HG03196 (cell line): Measurements from ENCODE around the gene STK32B.
"Not testable (repeated sequence)": the region's sequence is repeated elsewhere in the genome, so short reads cannot be mapped to it uniquely, and the experiment has no call there.

ENCODE experiments used
- ATAC-seq: cut with Tn5 transposase; IDR thresholded peaks from one replicate; pipeline ENCODE4 v1.9.1; 2021; ENCODE audit not compliant: unreplicated experiment

The STK32B gene

DNA sequence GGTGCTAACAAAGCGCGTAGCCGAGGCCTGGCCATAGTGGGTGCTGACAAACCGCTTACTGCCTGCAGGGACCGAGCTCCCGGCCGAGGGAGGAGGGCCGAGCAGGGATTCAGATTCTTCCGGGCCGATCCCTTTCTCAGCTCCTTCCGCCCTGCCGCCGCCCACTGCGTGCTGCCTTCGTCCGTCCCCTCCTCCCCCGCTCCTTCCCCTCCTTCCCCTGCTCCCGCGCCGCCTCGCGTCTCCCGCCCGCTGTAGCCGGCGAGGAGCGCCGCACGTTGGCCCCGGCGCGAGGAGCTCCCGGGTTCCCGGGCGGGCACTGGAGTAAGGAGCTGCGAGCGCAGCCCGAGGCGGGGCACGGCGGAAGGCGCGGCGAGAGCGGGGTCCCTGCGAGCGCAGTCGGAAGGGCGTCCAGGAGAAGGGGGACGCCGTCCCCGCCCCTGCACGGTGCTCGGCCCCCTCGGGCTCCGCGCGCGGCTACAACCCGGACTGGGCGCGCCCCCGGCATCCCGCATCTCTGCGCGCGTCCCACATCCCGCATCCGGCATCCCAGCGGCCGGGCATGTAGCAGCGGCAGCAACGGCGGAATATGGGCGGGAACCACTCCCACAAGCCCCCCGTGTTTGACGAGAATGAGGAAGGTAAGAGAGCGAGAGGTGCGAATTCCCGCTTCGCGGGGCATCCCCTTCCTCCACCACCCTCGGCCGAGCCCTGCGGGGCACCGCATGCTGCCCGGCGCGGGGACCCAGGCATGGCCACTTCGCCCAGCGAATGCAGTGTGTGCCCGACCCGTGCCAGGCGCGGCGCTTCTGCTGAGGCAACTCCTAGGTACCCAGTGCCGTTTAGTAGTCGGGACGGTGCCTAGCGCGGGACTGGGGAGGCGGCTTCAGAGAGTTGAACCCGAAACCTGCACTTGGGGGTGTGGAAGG, at the start of gene STK32B:
TSS of gene STK32B (plus strand) at position 203 of the 926 bp plus-strand sequence.
- ATAC-seq, result no peak

DNA sequence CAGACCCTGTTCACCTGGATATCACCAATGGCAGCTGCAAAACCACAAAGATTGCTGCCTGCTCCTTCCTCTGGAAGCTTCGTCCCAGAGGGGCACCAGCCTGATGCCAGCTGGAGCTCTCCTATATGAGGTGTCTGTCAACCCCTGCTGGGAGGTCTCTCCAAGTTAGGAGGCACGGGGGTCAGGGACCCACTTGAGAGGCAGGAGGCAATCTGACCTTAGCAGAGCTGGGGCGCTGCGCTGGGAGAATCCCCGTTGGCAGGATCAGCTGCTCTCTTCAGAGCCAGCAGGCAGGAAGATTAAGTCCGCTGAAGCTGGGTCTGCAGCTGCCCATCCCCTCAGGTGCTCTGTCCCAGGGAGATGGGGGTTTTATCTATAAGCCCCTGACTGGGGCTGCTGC, 49.6 kb upstream of the STK32B start:
- not testable (repeated sequence) for ATAC-seq

DNA sequence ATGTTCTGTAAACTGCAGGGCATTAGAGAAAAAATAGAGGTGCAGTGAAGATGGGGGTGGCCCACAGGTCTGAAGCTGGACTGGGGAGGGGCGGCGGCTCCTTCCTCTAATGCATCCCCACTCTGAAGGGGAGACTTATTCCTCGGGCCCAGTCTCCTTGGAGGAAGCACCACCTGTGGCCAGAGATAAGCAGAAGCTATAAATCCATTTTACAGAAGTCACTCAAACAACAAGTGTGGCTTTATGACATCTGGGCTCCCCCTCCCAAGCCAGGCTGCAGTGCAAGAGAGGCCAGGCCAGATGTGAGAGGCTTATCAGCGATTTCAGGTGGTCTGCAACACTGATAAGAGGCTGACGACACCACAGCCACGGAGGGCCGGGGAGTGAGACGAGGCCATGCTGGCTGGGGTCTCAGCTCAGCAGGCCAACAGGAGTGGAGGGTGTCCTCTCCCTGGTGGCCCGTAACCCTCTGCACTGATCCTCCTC, 47.9 kb upstream of the STK32B start:
- ATAC-seq, result no peak

DNA sequence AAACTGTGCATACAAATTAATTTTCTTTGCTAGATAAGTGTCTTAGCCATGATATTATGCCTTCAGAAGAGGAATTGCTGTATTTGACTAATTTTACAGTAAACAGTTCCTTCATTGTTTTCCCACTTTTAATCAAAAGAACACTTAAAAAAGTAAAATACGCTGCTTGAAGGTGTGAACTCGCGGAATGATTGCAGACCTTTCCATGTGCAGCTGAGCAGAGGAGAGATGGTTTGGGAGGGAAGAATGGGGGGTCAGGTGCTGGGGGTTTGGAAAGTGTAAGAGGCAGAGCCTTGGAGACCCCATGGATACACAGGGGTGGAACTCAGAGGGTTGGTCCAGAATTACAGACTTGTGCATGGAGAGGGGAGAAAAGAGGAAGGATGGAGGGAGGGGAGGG, 47.4 kb upstream of the STK32B start:
- ATAC-seq, result no peak

DNA sequence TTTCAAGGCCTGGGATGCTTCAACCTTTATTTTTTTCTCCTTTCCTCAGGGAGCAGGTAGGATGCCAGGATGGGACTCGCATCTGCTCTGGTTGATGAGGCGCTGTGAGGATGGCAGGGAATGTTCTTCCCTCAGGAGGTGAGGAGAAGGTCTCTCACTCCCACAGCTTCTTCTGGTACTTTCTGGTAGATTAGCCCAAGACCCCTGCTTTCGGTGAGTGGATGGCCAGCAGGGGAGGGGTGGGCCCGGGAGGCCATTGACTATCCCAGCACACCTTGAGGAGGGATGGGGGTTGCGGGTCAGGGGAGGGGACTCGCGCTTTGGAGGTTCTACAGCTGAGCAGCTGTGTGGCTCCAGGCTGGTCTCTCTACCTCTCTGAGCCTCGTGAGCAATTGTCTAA, 46.8 kb upstream of the STK32B start:
- no peak for ATAC-seq

DNA sequence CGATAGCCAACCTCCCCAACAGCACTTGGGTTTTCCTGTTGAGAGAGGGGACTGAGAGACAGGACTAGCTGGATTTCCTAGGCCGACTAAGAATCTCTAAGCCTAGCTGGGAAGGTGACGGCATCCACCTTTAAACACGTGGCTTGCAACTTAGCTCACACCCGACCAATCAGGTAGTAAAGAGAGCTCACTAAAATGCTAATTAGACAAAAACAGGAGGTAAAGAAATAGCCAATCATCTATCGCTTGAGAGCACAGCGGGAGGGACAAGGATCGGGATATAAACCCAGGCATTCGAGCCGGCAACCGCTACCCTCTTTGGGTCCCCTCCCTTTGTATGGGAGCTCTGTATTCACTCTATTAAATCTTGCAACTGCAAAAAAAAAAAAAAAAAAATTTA, 44.3 kb upstream of the STK32B start:
- ATAC-seq, result not testable (repeated sequence)

DNA sequence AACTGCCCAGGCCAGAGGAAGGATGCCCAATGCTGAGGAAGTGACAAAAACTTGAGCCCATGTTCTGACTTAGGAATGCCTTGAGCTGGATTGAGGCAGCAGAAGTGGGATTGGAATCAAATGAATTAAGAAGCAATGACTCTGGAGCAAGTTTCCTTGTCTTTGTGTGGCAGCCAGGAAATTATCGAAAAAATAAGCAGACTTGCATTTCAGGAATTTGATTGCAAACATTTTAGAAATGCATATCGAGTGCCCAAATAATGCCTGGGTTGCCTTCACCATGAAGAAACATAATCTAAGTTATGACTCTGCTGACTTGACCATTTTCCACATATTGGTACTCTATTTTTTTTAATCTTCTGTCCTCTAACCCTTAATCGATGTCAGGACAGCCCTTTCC, 41.5 kb upstream of the STK32B start:
- ATAC-seq, result no peak

DNA sequence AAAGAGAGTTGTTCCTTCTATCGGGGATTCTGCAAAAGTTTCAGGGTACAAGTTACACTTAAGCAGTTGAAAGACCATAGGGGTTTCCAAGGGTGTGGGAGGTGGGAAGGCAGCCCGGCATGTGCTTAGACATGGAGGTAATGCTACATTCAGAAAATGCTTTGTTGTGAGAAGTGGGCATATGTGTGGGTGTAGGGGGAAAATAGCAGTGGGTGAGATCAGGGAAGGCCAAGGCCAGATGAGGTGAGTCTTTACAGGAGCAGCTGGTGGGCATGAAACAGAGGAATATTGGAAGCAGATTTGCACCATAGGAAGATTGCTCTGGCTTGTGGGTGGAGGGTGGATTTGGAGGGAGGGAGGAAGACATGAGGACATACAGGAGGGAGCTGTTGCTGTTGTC, 40.3 kb upstream of the STK32B start:
- ATAC-seq, result no peak

DNA sequence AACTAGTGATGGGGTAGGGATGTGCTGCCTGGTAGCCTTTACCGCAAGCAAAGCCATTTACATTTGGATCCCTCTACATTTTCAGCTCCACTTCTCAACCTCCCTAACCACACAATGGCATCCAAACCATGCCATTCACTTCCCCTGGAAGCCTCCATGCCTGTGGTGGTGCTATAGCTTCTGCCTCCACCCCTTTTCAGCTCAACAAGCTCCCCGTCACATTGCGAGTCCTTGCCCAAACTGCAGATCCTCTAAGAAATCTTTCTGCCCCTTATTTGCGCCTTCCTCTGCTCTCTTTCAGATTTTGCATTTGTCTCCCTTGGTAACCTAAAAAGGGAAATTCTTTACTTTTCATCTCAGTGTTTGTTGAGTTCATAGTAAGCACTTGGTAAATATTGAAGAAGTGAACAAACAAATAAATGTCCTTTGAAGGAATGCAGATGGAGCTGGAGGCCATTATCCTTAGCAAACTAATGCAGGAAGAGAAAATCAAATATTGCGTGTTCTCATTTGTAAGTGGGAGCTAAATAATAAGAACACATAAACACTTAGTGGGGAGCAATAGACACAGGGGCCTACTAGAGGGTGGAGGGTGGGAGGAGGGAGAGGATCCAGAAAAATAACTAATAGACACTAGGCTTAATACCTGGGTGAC, 38.9 kb upstream of the STK32B start:
- ATAC-seq, result no peak

DNA sequence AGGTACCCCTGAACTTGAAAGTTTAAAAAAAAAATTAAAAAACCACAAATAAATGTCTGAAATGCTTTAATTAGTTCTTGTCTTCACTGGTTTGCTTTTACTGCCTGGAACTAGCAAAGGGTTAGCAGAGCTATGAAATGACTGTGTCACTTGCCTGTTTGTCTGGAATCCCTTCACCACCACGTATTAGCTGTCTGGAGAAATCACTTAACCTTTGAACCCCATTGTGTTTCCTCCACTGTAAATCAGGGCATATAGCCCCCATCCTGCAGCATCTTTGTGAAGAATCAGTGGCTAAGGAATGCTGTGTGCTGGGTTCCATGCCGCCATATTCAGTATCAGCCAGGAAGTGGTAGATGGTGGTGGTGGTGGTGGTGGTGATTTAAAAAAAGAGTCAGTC, 38.3 kb upstream of the STK32B start:
- no peak for ATAC-seq

DNA sequence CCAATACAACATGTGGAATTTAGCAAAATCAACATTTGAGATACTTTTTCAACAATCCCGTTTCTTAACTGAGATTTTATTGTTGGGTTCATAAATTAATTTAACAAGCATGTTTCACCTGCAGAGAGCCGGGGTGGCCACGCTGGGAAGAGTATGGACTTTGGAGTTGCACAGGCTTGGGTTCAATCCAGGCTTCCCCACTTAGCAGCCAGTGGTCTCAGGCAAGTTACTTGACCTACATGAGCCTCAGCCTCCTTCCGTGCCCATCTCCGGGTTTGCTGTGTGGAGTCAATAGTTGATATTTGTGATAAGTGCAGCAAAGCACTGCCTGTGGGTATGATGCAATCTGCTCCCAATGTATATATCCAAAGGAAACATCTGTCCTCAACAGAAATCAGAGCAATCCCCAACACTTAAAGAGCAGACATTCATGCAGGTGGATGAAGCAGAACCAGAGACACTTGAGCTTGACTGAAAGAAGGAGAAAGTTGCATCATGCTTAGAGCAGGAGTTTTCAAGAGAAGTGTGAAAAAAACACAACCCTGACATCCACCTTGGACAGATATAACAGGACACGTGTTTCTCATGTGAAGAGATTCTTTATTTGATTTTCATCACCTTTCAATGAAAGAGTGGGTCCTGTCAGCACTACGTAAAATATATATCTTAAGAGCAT, 37.1 kb upstream of the STK32B start:
- ATAC-seq, result no peak

DNA sequence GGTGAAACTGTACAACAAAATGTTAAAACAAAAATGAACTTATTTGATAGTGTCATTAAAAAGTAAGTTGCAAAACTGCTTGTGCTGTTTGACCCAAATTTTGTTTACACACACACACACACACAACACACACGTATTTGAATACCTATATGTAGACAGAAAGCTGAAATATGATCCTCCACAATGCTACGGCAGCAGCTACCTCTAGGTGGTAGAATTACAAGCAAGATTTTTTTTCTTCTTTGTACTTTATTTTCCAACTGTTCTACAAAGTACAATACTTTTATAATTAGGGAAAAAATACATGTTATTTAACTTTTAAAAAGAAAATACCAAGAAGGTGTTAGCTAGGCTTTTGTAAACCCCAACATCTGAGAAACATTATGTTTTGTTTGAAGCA, 33.2 kb upstream of the STK32B start:
- no peak for ATAC-seq

DNA sequence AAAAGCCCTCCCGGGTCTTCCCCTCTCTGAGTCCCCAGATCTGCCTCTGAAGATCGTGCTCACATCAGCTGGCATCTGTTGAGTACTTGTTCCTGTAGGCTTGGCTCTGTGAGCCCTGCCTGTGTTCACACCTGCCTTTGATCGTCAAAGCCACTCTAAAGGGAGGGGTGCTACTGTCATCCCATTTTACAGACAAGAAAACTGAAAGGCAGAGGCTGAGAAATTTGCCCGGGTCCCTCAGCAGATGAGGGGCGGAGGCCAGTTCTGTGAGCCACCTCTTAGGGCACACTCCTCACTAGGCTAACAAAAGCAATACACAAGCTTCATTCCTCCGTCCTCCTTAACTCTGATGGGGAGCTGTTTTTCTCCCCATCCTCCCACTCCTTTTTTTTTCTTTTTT, 32.7 kb upstream of the STK32B start:
- ATAC-seq, result no peak

DNA sequence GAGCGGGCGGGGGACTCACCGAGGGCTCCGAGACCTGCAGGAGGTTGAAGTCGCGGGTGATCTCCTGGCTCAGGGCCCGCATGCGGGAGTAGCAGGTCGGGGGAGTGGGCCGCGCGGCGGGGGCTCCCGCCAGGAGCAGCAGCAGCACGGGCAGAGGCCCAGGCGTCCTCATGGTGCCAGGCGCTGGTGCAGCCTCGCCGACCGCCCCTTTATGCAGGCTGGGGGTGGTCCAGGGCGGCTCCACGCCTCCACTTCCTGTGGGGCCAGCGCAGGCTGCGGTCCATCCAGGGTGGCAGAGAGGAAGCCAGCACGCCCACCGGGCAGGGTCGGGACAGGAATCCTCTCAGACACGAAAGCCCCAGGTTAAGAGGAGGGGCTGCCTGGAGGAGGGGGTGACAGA, 32.0 kb upstream of the STK32B start, which contains the start of gene CYTL1:
TSS of gene CYTL1 (minus strand) at position 185 of the 400 bp plus-strand sequence. CDS start at position 172, 13 bp downstream.
- no peak for ATAC-seq

DNA sequence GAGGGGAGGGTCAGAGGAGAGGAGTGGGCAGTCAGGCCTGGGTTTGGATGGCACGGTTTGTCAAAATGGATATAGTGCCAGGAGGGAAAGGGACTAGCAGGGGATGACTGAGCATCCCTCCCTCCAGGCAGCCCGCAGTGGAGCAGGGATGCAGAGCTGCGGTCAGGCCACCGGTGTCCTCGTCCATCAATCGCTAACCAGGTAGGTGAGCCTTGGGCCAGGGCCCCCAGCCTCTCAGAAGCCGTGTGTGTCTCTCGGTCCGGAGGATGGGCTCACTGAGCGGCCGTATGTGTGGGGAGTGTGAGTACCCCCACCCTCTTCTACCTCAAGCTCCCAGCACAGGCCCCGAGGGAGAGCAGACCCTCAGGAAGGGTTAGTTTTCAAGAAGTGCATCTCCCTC, 31.5 kb upstream of the STK32B start:
- no peak for ATAC-seq

DNA sequence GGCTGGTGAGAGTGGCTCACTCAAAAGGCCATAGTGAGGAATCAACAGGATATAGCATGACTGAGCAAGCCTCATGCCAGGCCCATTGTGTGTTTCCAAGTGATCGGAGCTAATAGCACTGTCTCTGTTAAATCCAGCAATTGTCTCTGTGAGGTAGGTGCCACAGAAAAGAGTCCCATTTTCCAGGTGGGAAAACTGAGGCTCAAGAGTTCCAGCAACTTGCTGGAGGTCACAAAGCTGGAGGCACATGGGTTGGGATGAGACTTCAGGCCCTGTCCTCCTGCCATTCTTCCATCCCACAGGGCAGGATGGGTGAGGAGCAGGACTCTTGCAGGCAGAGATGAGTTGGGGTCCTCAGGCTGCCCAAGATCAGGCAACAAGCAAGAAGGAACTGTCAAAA, 30.9 kb upstream of the STK32B start:
- no peak for ATAC-seq

DNA sequence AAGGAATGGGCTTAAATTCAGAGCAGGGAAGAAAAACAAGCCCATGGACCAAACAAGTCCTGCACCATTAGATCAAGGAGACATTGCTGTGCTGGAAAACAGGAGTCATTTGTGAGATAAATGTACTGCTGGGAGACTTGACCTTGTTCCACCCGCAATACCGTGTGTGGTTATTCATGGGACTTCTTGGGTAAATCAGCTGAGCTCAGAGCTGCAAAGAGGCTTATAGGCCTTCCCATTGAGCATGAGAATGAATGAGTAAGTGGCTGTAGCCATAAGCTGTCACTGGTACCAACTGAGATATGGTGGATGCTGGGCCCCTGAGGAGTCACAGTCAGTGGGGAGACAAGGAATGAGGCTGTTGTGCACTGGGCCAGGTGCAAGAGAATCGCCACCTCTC, 29.7 kb upstream of the STK32B start:
- no peak for ATAC-seq

DNA sequence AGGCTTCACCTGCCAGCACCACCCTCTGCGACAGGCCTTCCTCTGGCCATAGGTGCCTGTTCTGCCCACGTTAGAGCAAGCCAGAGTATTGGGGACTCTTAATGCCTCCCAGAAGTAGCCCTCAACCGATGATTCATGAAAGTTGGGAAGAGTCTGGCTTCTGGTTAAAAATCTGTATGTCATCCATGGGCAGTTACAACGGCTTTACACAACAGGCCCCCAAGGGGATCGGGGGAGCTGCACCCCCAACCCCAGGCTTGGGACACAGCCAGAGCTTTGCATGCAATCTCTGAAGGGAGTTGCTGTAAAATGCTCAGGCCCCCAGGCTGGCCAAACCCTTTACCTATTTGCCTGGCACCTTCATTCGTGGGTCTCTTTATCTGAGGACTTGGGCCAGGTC, 26.6 kb upstream of the STK32B start:
- ATAC-seq, result no peak

DNA sequence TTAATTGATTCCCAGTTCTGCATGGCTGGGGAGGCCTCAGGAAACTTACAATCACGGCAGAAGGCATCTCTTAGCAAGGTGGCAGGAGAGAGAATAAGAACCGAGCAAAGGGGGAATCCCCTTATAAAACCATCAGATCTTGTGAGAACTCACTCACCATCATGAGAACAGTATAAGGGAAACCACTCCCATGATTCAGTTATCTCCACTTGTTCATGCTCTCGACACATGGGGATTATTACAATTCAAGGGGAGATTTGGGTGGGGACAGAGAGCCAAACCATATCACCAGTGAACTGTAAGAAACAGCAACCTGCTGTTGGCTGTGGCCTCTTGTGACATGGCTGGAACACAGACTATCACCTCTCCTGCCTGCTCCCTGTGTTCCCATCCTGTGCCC, 24.9 kb upstream of the STK32B start:
- ATAC-seq, result no peak

DNA sequence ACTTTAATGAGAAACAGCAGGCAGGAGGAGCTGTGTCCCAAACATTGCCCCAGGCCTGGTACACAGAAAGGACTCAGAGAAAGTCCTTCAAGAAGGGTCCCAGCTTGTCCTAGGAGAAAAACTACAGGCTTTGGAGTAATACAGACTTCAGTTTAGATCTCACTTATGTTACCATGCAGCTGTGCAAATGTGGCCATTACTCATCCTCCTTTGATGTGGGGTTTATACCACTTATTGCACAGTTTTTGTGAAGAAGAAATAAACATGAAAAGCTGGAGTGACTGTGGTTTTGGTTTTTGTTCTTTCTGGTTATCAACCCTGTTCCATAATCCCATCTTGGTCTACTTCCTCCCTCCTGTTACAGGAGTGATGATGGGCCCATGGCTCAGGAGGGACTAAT, 23.9 kb upstream of the STK32B start:
- no peak for ATAC-seq

DNA sequence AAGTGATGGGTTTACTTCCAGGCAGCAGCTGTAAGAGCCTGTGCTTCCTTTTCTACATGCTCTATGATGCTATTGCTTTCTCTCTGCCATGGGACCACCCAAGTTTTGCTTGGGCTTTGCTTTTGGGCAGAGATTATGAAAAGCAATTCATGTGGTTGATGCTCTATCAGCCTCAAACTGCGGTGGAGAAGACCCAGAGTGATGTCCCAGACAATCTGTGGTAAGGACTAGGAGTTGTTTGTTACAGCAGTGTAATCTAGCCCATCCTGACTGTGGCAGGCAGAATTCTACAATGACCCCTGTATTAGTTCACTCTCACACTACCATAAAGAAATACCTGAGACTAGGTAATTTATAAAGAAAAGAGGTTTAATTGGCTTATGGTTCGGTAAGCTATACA, 22.8 kb upstream of the STK32B start:
- ATAC-seq, result no peak

DNA sequence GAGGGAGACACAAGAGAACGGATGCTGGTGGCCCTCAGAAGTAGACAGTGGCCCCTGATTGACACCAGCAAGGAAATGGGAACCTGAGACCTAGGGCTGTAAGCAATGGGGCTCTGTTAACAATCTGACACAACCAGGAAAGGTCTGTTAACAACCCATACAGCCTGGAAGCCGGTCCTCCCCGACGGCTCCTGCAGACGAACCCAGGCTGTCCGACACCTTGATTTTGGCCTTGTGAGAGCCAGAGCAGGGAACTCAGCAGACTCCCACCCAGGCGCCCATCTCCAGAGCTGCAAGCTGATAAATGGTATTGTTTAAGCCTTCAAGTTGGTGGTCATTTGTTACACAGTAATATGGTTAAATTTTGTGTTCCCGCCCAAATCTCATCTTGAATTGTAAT, 21.8 kb upstream of the STK32B start:
- ATAC-seq, result no peak
